Suprapubic skin (tissue), 3 donors: ENCODE data around the gene VKORC1.

Experiments used
- CTCF ChIP-seq, 2 donors: fragments of 200-600 bp in 1 of 2; fragments of 450-650 bp in 1 of 2; sonication (generic) in 1 of 2; IDR thresholded peaks; one replicate each; pipeline ENCODE4 v1.5.1; 2016 to 2019; ENCODE audit warnings: antibody characterized with exemption in 2 of 2, mild to moderate bottlenecking in 1 of 2, moderate library complexity in 1 of 2
- EP300 ChIP-seq: sonication (generic); formaldehyde crosslinking; IDR thresholded peaks from one replicate; pipeline ENCODE4 v1.6.1; 2017; ENCODE audit warnings: antibody characterized with exemption

GRCh38 chr16:31133046-31133501, 38.5 kb upstream of the VKORC1 start:
- TF ChIP-seq CTCF (IDR thresholded peaks at IDR 0.05) (no peak), EP300 (no peak)
